T-helper 1 cell treated with Interleukin-12 subunit alpha and Interleukin-12 subunit beta and Interleukin-4 antibody, amounts not matched to agents 30 μg/mL and 1 μg/mL, for 36 hours (primary cell): ENCODE results near the gene TMPRSS2.

ENCODE experiments used
- H3K27ac Mint-ChIP-seq: one replicate; pipeline ENCODE4 v1.8.0; 2021; ENCODE audit warnings: mild to moderate bottlenecking, mixed read lengths
- H3K27me3 Mint-ChIP-seq: one replicate; pipeline ENCODE4 v1.8.0; 2021; ENCODE audit warnings: low read depth, mixed read lengths
- H3K36me3 Mint-ChIP-seq: one replicate; pipeline ENCODE4 v1.8.0; 2021; ENCODE audit warnings: low read depth, mixed read lengths
- H3K4me1 Mint-ChIP-seq: one replicate; pipeline ENCODE4 v1.8.0; 2021; ENCODE audit warnings: low read depth, mixed read lengths
- H3K4me3 Mint-ChIP-seq: one replicate; pipeline ENCODE4 v1.8.0; 2021; ENCODE audit warnings: mild to moderate bottlenecking, moderate library complexity, mixed read lengths
- H3K9me3 Mint-ChIP-seq: one replicate; pipeline ENCODE4 v1.8.0; 2021; ENCODE audit warnings: mixed read lengths

The TMPRSS2 gene

DNA sequence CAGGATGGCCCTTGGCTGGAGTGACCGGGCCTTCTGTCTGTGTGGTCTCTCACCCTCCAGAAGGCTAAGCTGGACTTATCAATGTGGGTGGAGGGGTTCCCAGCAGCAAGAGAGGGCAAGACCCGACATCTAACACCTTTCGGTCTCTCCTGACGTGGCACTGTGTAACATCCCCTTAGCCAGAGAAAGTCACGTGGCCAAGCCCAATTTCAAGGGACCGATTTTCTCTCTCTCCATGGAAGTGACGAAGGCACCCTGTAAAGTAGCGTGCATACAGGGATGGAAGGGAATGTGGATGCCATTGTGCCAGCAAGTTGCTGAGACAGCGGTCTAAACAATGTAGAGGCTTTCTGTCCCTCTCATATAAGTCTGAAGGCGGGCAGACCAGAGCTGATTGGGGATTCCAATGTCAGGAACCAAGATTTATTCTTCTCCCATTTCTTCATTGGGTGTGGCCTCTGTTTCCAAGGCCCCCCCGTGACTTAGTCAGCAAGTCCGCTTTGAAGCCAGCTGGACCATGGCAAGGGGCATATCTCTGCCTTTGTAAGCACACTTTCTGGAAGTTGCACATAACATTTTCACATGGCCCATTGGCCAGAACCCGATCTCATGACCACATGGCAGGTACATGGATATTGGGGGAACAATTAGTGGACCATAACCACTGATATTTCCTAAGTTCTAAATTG is 69.4 kb downstream of the TMPRSS2 start:
- H3K9me3 Mint-ChIP-seq: peaks cover 13% of the 10 kb centered on the region
- H3K36me3 Mint-ChIP-seq: peaks cover 82% of the 10 kb centered on the region
- H3K27ac Mint-ChIP-seq: no peak overlapping the region
- no peaks in the 10 kb centered on the region for H3K27me3 Mint-ChIP-seq
- H3K4me3 Mint-ChIP-seq: no peak overlapping the region
- H3K4me1 Mint-ChIP-seq: peaks cover 39% of the 10 kb centered on the region

DNA sequence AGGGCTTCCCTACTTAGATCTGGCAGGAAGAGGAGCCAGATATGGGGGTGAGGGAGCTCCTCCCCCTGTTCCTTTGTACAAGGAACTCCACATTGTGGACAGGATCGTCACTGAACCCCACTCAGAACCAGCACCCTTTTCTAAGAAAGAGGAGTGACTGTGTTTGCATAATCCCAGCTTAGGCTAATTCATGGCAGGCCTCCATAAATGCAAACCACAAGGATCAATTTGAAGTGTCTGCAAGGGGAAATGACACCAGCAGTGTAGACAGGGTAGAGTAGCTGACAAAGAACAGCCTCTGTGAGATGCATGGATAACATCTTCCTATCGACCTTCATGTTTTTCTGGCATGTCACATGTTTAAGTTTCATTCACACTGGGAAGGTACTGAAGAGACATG is 70.2 kb downstream of the TMPRSS2 start:
- Mint-ChIP-seq H3K4me3 (no peak overlapping the region), H3K27ac (no peak overlapping the region), H3K4me1 (peaks cover 44% of the 10 kb centered on the region), H3K27me3 (no peaks in the 10 kb centered on the region), H3K9me3 (peaks cover 13% of the 10 kb centered on the region), H3K36me3 (peaks cover 82% of the 10 kb centered on the region)

- no peaks in the 10 kb centered on the region for H3K27me3 Mint-ChIP-seq
- no peak overlapping the region for H3K27ac Mint-ChIP-seq
- peaks cover 86% of the 10 kb centered on the region for H3K36me3 Mint-ChIP-seq
- no peak overlapping the region for H3K4me3 Mint-ChIP-seq
- H3K4me1 Mint-ChIP-seq: peaks cover 48% of the 10 kb centered on the region
- peaks cover 13% of the 10 kb centered on the region for H3K9me3 Mint-ChIP-seq
Measured at GRCh38 chr21:41435706-41436105, 72.3 kb downstream of the TMPRSS2 start.

GRCh38 chr21:41433566-41433965 is 74.4 kb downstream of the TMPRSS2 start:
- peaks cover 89% of the 10 kb centered on the region for H3K36me3 Mint-ChIP-seq

DNA sequence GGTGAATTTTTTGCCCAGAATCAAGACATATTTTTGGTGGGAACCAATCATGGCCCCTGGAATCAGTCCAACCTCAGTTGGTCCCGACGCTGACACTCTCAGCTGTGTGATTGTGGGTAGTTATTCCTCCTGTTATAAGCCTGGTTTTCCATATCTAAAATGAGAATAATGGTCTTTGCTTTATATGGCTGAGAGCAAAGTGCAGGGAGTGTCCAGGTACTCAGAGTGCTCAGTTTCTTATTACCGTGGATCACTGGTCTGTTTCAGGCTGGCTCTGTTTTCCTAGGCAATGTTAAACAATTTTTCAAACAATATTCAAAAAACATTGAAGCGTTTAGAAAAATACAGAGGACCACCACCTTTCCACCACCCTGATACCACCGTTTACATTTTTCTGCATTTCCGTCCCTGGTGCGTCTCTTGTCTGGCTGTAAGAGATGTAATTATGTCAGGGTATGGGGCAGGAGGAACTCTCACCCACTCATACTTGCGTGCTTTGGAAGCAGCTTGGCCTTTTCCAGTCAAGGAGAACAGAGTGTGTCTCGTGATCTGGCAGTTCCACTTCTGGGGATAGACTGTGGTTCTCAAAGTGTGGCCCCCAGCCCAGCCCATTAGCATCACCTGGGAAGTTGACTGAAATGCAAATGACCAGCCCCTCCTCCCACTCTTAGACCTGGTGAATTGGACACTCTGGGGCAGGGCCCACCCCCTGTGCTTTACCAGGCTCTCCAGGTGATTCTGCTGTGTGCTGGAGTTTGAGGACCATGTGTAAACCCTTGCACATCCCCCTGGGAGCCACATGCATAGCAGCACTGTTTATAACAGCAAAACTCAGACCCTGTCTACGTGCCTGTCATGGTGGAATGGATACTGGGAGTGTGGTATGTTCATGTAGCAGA is 75.1 kb downstream of the TMPRSS2 start:
- Mint-ChIP-seq H3K36me3 (peaks cover 90% of the 10 kb centered on the region), H3K4me3 (no peak overlapping the region), H3K9me3 (peaks cover 13% of the 10 kb centered on the region), H3K27me3 (no peaks in the 10 kb centered on the region), H3K4me1 (peaks cover 62% of the 10 kb centered on the region), H3K27ac (no peak overlapping the region)

More at GRCh38 chr21:41433566-41433965, 74.4 kb downstream of the TMPRSS2 start:
- Mint-ChIP-seq H3K9me3 (peaks cover 13% of the 10 kb centered on the region), H3K27ac (no peak overlapping the region), H3K4me1 (peaks cover 58% of the 10 kb centered on the region), H3K27me3 (no peaks in the 10 kb centered on the region), H3K4me3 (no peak overlapping the region)

DNA sequence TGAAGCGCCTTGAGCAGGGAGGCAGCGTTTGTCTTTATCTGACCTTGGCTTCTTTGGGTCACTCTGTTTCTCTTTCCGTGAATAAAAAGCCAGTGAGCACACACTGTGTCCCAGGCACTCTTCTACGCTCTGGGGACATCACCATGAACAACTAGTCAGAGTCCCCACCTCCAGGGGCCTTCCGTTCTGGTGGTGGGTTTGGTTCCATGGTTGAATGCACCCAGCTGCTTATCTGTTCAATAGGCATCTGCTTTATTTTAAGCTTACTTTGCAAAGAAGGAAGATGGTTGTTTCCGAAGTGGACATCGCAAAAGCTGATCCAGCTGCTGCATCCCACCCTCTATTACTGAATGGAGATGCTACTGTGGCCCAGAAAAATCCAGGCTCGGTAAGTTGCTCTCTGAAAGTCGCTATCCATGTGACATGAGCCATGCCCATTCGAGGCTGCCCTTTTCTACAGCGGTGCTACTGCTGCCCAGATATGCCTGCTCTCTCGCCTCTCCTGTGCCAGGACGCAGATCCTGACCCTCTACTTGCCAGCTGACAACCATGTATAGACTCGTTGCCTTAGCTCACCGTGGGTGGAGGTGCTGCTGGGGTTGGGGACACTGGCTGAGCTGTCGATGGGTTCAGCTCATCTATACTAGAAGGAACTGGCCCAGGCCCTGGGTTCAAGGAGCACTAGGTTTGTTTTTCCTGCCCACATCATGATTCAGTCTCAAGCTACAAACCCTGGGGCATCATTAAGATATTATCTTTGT is 76.0 kb downstream of the TMPRSS2 start:
- Mint-ChIP-seq H3K27ac (no peak overlapping the region), H3K4me3 (no peak overlapping the region), H3K4me1 (peaks cover 62% of the 10 kb centered on the region), H3K9me3 (peaks cover 13% of the 10 kb centered on the region), H3K36me3 (peaks cover 92% of the 10 kb centered on the region), H3K27me3 (no peaks in the 10 kb centered on the region)

DNA sequence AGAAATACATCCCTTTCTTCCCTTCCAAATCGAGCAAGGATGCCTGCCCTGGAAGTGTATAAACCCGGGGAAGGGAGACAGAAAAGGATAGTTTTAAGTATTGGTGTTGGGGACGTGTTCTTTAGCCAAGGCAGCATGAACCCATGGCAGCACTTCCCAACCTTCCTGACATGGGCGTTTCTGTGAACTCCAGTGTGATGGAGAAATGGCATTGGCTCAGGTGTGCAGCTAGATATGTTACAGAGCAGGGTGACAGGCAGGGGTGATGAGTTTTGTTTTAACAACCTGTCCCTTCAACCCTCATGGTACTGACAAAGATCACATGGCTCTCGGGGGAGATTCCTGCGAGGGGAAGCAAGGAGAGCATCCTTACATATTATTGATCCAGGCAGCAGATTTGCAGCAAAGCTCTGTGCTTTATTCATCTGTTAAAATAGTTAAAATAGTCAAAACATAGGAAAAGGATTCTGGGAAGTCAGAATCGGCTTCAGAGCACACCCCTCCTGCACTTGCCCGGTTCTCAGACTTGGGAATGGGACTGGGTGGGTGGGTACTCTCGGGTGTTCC is 78.0 kb downstream of the TMPRSS2 start:
- no peaks in the 10 kb centered on the region for H3K27me3 Mint-ChIP-seq
- H3K27ac Mint-ChIP-seq: peak overlapping the region; percentile 45
- H3K4me1 Mint-ChIP-seq: peaks cover 56% of the 10 kb centered on the region
- peaks cover 79% of the 10 kb centered on the region for H3K36me3 Mint-ChIP-seq
- H3K9me3 Mint-ChIP-seq: peaks cover 8% of the 10 kb centered on the region
- peak overlapping the region; percentile 48 for H3K4me3 Mint-ChIP-seq

GRCh38 chr21:41429305-41429704 is 78.7 kb downstream of the TMPRSS2 start:
- Mint-ChIP-seq H3K36me3 (peaks cover 72% of the 10 kb centered on the region), H3K27me3 (no peaks in the 10 kb centered on the region), H3K9me3 (peaks cover 1% of the 10 kb centered on the region), H3K27ac (no peak overlapping the region), H3K4me1 (peaks cover 55% of the 10 kb centered on the region), H3K4me3 (no peak overlapping the region)

GRCh38 chr21:41428847-41429246 is 79.1 kb downstream of the TMPRSS2 start:
- Mint-ChIP-seq H3K4me1 (peaks cover 58% of the 10 kb centered on the region), H3K36me3 (peaks cover 67% of the 10 kb centered on the region), H3K4me3 (peak overlapping the region; percentile 96), H3K27ac (peak overlapping the region; percentile 98), H3K27me3 (no peaks in the 10 kb centered on the region), H3K9me3 (no peaks in the 10 kb centered on the region)

DNA sequence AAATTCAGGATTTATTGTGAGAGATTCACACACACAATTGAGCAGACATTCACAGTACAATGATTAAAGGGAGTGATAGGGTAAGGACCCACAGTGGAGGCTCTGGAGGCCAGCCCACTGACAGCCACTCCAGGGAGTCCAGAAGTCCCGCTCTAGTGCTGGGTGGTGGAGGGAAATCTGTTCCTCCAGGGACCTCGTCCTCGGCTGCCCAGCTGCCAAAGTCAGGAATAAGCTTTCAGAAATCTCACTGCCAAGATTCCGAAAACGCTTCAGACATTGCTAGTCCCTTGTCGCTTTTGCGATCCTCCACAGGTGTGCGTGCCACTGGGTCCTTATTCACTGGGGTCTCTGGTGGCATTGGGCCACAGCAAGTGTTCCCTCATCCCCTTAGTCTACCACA is 79.6 kb downstream of the TMPRSS2 start:
- Mint-ChIP-seq H3K9me3 (no peaks in the 10 kb centered on the region), H3K4me3 (peak overlapping the region; percentile 96), H3K4me1 (peaks cover 61% of the 10 kb centered on the region), H3K36me3 (peaks cover 65% of the 10 kb centered on the region), H3K27me3 (no peaks in the 10 kb centered on the region), H3K27ac (peak overlapping the region; percentile 98)

GRCh38 chr21:41427556-41427955 is 80.4 kb downstream of the TMPRSS2 start:
- Mint-ChIP-seq H3K27me3 (no peaks in the 10 kb centered on the region), H3K9me3 (no peaks in the 10 kb centered on the region), H3K36me3 (peaks cover 58% of the 10 kb centered on the region), H3K4me3 (peak overlapping the region; percentile 96), H3K4me1 (peaks cover 58% of the 10 kb centered on the region), H3K27ac (peak overlapping the region; percentile 98)

GRCh38 chr21:41426676-41427404 is 81.1 kb downstream of the TMPRSS2 start:
- Mint-ChIP-seq H3K27me3 (no peaks in the 10 kb centered on the region), H3K36me3 (peaks cover 50% of the 10 kb centered on the region), H3K4me3 (peak overlapping the region; percentile 96), H3K27ac (peak overlapping the region; percentile 98), H3K4me1 (peaks cover 59% of the 10 kb centered on the region), H3K9me3 (no peaks in the 10 kb centered on the region)

DNA sequence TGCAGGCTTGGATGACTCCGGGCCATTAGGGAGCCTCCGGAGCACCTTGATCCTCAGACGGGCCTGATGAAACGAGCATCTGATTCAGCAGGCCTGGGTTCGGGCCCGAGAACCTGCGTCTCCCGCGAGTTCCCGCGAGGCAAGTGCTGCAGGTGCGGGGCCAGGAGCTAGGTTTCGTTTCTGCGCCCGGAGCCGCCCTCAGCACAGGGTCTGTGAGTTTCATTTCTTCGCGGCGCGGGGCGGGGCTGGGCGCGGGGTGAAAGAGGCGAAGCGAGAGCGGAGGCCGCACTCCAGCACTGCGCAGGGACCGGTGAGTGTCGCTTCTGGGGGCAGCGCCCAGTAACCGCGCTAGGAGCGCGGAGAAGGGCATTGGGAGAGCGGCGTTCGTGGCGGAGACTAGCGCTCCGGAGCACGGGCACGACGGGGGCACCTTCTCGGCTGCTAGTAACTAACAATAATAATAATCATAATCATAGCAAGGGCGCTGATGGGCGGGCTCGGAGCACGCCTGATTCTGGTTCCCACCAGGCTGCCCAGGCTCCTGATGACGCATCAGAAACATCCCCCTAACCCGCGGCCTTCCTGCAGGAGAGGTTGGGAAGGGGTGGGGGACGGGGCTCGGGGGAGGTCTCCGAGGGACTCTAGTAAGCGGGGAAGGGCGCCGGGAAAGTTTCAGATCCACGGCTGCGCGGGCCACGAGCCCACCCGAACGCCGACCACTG is 81.8 kb downstream of the TMPRSS2 start, which contains the start of gene MX1:
Gene MX1, plus strand, starts transcription at position 286 of the 722 bp plus-strand sequence. CDS start 5,832 bp downstream, outside the sequence.
- H3K27ac Mint-ChIP-seq: peak within 1 kb of the TSS; percentile 98
- H3K36me3 Mint-ChIP-seq: peaks cover 46% of the 10 kb centered on the region
- no peaks in the 10 kb centered on the region for H3K27me3 Mint-ChIP-seq
- peak within 1 kb of the TSS; percentile 96 for H3K4me3 Mint-ChIP-seq
- peaks cover 61% of the 10 kb centered on the region for H3K4me1 Mint-ChIP-seq
- H3K9me3 Mint-ChIP-seq: no peaks in the 10 kb centered on the region
